HEK293 (cell line): ENCODE data around the gene MOGAT3.
A peak's percentile ranks its signal among the peaks of the same experiment; 100 is the strongest.

Source experiments
- BCL11B ChIP-seq: fragments of 450-650 bp; formaldehyde crosslinking; IDR thresholded peaks from 2 replicates; pipeline ENCODE4 v1.5.1; 2016; ENCODE audit warnings: low read depth, missing biosample characterization, missing genetic modification characterization
- GLIS1 ChIP-seq: fragments of 450-650 bp; formaldehyde crosslinking; IDR thresholded peaks from 2 replicates; pipeline ENCODE4 v1.5.1; 2016; ENCODE audit warnings: missing biosample characterization, missing genetic modification characterization
- IKZF3 ChIP-seq: fragments of 450-650 bp; IDR thresholded peaks from 2 replicates; pipeline ENCODE4 v1.5.0; 2018; ENCODE audit warnings: missing biosample characterization, mild to moderate bottlenecking, missing genetic modification characterization, moderate library complexity
- KLF1 ChIP-seq: fragments of 450-650 bp; formaldehyde crosslinking; IDR thresholded peaks from 2 replicates; pipeline ENCODE4 v1.5.1; 2016; ENCODE audit warnings: missing biosample characterization, missing genetic modification characterization
- KLF9 ChIP-seq: fragments of 450-650 bp; formaldehyde crosslinking; IDR thresholded peaks from 2 replicates; pipeline ENCODE4 v1.5.1; 2016; ENCODE audit warnings: missing biosample characterization, missing genetic modification characterization, low read depth
- PRDM1 ChIP-seq: fragments of 450-650 bp; formaldehyde crosslinking; IDR thresholded peaks from 2 replicates; pipeline ENCODE4; 2016; ENCODE audit warnings: missing biosample characterization, missing genetic modification characterization
- SCRT2 ChIP-seq: fragments of 450-650 bp; formaldehyde crosslinking; IDR thresholded peaks from 2 replicates; pipeline ENCODE4 v1.5.1; 2016; ENCODE audit warnings: missing biosample characterization, missing genetic modification characterization
- SP2 ChIP-seq: fragments of 450-650 bp; formaldehyde crosslinking; IDR thresholded peaks from 2 replicates; pipeline ENCODE4 v1.5.1; 2016; ENCODE audit warnings: missing biosample characterization, missing genetic modification characterization
- TRIM28 ChIP-seq: IDR thresholded peaks from 2 replicates; pipeline ENCODE4 v1.6.1; 2011; ENCODE audit warnings: low read length, control low read depth, borderline replicate concordance
- YY1 ChIP-seq: fragments of 450-650 bp; formaldehyde crosslinking; IDR thresholded peaks from 2 replicates; pipeline ENCODE4 v1.5.1; 2018; ENCODE audit warnings: missing biosample characterization, missing genetic modification characterization
- ZBTB20 ChIP-seq: fragments of 450-650 bp; formaldehyde crosslinking; IDR thresholded peaks from 2 replicates; pipeline ENCODE4 v1.5.1; 2016; ENCODE audit warnings: missing biosample characterization, missing genetic modification characterization
- ZFHX2 ChIP-seq: fragments of 450-650 bp; formaldehyde crosslinking; conservative IDR thresholded peaks from 2 replicates; pipeline ENCODE4 v1.5.1; 2016; ENCODE audit warnings: missing biosample characterization, missing genetic modification characterization
- ZNF132 ChIP-seq: fragments of 450-650 bp; formaldehyde crosslinking; IDR thresholded peaks from 2 replicates; pipeline ENCODE4 v1.5.1; 2017; ENCODE audit warnings: missing biosample characterization, missing genetic modification characterization, borderline replicate concordance
- ZNF16 ChIP-seq: fragments of 450-650 bp; formaldehyde crosslinking; IDR thresholded peaks from 2 replicates; pipeline ENCODE4 v1.5.1; 2016; ENCODE audit warnings: low read depth, missing biosample characterization, missing genetic modification characterization
- ZNF292 ChIP-seq: fragments of 450-650 bp; formaldehyde crosslinking; IDR thresholded peaks from 2 replicates; pipeline ENCODE4 v1.5.1; 2016; ENCODE audit warnings: low read depth, missing biosample characterization, missing genetic modification characterization, borderline replicate concordance
- ZNF510 ChIP-seq: fragments of 450-650 bp; formaldehyde crosslinking; IDR thresholded peaks from 2 replicates; pipeline ENCODE4 v1.5.1; 2018; ENCODE audit warnings: mild to moderate bottlenecking, missing genetic modification characterization, missing biosample characterization; ENCODE audit not compliant: insufficient replicate concordance
- ZNF626 ChIP-seq: fragments of 450-650 bp; sonication (Bioruptor Pico); formaldehyde crosslinking; IDR thresholded peaks from 2 replicates; pipeline ENCODE4 v1.5.1; 2018; ENCODE audit warnings: missing biosample characterization, missing genetic modification characterization, inconsistent platforms
- ZNF664 ChIP-seq: fragments of 450-650 bp; formaldehyde crosslinking; IDR thresholded peaks from 2 replicates; pipeline ENCODE4 v1.5.1; 2016; ENCODE audit warnings: missing biosample characterization, missing genetic modification characterization
- ZNF677 ChIP-seq: fragments of 450-650 bp; IDR thresholded peaks from 2 replicates; pipeline ENCODE4 v1.5.0; 2018; ENCODE audit warnings: missing biosample characterization, mild to moderate bottlenecking, missing genetic modification characterization, moderate library complexity
- ZNF792 ChIP-seq: fragments of 450-650 bp; formaldehyde crosslinking; IDR thresholded peaks from 2 replicates; pipeline ENCODE4 v1.5.1; 2016; ENCODE audit warnings: missing biosample characterization, missing genetic modification characterization
- ZNF830 ChIP-seq: fragments of 450-650 bp; IDR thresholded peaks from 2 replicates; pipeline ENCODE4 v1.5.0; 2018; ENCODE audit warnings: missing biosample characterization, missing genetic modification characterization, low read depth, mild to moderate bottlenecking, moderate library complexity
- TF ChIP-seq, protein P1 (sequence below): fragments of 450-650 bp; formaldehyde crosslinking; IDR thresholded peaks from 2 replicates; pipeline ENCODE4 v1.5.1; 2016; ENCODE audit warnings: missing biosample characterization, missing genetic modification characterization
- TF ChIP-seq, protein P2 (sequence below): fragments of 450-650 bp; formaldehyde crosslinking; IDR thresholded peaks from 2 replicates; pipeline ENCODE4 v1.5.1; 2016; ENCODE audit warnings: missing biosample characterization, missing genetic modification characterization
- TF ChIP-seq, protein P3 (sequence below): fragments of 450-650 bp; formaldehyde crosslinking; optimal IDR thresholded peaks from 2 replicates; pipeline ENCODE3; 2016; ENCODE audit warnings: missing biosample characterization, mild to moderate bottlenecking, missing genetic modification characterization
- TF ChIP-seq, protein P4 (sequence below): fragments of 450-650 bp; formaldehyde crosslinking; IDR thresholded peaks from 2 replicates; pipeline ENCODE4 v1.5.1; 2016; ENCODE audit warnings: missing biosample characterization, missing genetic modification characterization
- TF ChIP-seq, protein P5 (sequence below): fragments of 450-650 bp; formaldehyde crosslinking; IDR thresholded peaks from 2 replicates; pipeline ENCODE4 v1.5.1; 2017; ENCODE audit warnings: missing biosample characterization, missing genetic modification characterization
- TF ChIP-seq, protein P6 (sequence below): fragments of 450-650 bp; IDR thresholded peaks from 2 replicates; pipeline ENCODE4 v1.5.1; 2018; ENCODE audit warnings: missing biosample characterization, missing genetic modification characterization
- TF ChIP-seq, protein P7 (sequence below): fragments of 450-650 bp; formaldehyde crosslinking; IDR thresholded peaks from 2 replicates; pipeline ENCODE4 v1.5.1; 2016; ENCODE audit warnings: missing biosample characterization, missing genetic modification characterization

The MOGAT3 gene

DNA sequence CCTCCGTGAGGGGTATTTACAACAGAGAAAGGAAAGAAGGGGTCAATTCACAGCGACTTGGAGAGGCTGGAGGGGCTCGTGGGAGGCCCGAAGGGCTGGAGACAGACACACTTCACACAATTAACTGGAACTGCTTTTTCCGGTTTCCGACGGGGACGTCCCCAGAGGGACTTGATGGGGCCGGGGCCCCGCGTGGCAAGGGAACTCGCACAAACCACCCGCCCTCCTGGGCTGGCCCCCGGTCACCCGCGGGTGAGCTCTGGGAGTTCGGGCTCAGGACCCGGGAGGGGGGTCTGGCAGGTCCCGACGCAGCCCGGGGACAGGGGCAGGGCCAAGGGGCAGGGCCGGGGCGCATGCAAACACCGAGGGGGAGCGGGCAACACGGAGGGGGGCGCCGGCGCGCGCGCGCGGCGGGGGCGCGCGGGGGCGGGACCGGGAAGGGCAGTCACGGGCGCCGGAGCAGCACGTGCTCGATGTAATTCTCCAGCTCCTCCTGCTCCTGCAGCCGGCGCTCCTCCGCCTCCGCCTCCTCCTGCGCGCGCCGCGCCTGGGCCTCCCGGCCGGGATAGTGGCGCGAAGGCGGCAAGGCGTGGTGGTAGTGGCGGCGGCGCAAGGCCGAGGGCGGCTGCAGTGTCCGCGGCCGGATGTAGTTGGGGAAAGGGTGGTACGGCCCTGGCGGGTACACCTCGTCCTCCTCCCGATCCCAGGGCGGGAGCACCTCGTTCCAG is 38.1 kb downstream of the MOGAT3 start (continued):
- TF ChIP-seq, protein P1, sequence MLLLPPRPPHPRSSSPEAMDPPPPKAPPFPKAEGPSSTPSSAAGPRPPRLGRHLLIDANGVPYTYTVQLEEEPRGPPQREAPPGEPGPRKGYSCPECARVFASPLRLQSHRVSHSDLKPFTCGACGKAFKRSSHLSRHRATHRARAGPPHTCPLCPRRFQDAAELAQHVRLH: no peak
- no peak for TF ChIP-seq YY1 (tag by site-specific recombination)
- TF ChIP-seq ZNF292: no peak
- TF ChIP-seq, protein P2, sequence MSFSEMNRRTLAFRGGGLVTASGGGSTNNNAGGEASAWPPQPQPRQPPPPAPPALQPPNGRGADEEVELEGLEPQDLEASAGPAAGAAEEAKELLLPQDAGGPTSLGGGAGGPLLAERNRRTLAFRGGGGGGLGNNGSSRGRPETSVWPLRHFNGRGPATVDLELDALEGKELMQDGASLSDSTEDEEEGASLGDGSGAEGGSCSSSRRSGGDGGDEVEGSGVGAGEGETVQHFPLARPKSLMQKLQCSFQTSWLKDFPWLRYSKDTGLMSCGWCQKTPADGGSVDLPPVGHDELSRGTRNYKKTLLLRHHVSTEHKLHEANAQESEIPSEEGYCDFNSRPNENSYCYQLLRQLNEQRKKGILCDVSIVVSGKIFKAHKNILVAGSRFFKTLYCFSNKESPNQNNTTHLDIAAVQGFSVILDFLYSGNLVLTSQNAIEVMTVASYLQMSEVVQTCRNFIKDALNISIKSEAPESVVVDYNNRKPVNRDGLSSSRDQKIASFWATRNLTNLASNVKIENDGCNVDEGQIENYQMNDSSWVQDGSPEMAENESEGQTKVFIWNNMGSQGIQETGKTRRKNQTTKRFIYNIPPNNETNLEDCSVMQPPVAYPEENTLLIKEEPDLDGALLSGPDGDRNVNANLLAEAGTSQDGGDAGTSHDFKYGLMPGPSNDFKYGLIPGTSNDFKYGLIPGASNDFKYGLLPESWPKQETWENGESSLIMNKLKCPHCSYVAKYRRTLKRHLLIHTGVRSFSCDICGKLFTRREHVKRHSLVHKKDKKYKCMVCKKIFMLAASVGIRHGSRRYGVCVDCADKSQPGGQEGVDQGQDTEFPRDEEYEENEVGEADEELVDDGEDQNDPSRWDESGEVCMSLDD (tag by site-specific recombination): no peak
- TF ChIP-seq ZNF16 (tag by site-specific recombination): no peak
- no peak for TF ChIP-seq SCRT2
- TF ChIP-seq, protein P3, sequence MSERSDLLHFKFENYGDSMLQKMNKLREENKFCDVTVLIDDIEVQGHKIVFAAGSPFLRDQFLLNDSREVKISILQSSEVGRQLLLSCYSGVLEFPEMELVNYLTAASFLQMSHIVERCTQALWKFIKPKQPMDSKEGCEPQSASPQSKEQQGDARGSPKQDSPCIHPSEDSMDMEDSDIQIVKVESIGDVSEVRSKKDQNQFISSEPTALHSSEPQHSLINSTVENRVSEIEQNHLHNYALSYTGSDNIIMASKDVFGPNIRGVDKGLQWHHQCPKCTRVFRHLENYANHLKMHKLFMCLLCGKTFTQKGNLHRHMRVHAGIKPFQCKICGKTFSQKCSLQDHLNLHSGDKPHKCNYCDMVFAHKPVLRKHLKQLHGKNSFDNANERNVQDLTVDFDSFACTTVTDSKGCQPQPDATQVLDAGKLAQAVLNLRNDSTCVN: peak; percentile 86
- TF ChIP-seq ZBTB20 (tag by site-specific recombination): peak; percentile 47; the same call in 1 of the 2 replicates
- TF ChIP-seq PRDM1: no peak
- TF ChIP-seq SP2: no peak; the same call in 1 of the 2 replicates
- no peak for TF ChIP-seq BCL11B (tag by site-specific recombination)
- TF ChIP-seq ZNF510 (tag by site-specific recombination): no peak
- peak; percentile 25; the same call in 1 of the 2 replicates for TF ChIP-seq KLF9 (tag by site-specific recombination)
- TF ChIP-seq, protein P4, sequence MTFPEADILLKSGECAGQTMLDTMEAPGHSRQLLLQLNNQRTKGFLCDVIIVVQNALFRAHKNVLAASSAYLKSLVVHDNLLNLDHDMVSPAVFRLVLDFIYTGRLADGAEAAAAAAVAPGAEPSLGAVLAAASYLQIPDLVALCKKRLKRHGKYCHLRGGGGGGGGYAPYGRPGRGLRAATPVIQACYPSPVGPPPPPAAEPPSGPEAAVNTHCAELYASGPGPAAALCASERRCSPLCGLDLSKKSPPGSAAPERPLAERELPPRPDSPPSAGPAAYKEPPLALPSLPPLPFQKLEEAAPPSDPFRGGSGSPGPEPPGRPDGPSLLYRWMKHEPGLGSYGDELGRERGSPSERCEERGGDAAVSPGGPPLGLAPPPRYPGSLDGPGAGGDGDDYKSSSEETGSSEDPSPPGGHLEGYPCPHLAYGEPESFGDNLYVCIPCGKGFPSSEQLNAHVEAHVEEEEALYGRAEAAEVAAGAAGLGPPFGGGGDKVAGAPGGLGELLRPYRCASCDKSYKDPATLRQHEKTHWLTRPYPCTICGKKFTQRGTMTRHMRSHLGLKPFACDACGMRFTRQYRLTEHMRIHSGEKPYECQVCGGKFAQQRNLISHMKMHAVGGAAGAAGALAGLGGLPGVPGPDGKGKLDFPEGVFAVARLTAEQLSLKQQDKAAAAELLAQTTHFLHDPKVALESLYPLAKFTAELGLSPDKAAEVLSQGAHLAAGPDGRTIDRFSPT (tag by site-specific recombination): 0 out of 2 replicates have a peak, but pooled peaks have one; percentile 50
- TF ChIP-seq, protein P5, sequence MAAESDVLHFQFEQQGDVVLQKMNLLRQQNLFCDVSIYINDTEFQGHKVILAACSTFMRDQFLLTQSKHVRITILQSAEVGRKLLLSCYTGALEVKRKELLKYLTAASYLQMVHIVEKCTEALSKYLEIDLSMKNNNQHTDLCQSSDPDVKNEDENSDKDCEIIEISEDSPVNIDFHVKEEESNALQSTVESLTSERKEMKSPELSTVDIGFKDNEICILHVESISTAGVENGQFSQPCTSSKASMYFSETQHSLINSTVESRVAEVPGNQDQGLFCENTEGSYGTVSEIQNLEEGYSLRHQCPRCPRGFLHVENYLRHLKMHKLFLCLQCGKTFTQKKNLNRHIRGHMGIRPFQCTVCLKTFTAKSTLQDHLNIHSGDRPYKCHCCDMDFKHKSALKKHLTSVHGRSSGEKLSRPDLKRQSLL (tag by site-specific recombination): peak; percentile 87
- TF ChIP-seq GLIS1 (tag by site-specific recombination): peak; percentile 55
- TF ChIP-seq KLF1: peak; percentile 11; the same call in 1 of the 2 replicates
- TF ChIP-seq ZNF792 (tag by site-specific recombination): no peak
- TF ChIP-seq, protein P6, sequence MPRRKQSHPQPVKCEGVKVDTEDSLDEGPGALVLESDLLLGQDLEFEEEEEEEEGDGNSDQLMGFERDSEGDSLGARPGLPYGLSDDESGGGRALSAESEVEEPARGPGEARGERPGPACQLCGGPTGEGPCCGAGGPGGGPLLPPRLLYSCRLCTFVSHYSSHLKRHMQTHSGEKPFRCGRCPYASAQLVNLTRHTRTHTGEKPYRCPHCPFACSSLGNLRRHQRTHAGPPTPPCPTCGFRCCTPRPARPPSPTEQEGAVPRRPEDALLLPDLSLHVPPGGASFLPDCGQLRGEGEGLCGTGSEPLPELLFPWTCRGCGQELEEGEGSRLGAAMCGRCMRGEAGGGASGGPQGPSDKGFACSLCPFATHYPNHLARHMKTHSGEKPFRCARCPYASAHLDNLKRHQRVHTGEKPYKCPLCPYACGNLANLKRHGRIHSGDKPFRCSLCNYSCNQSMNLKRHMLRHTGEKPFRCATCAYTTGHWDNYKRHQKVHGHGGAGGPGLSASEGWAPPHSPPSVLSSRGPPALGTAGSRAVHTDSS (tag by site-specific recombination): no peak
- TF ChIP-seq ZNF626: no peak
- no peak for TF ChIP-seq ZNF830
- no peak for TF ChIP-seq ZNF664
- TF ChIP-seq ZNF132: no peak
- TF ChIP-seq, protein P7, sequence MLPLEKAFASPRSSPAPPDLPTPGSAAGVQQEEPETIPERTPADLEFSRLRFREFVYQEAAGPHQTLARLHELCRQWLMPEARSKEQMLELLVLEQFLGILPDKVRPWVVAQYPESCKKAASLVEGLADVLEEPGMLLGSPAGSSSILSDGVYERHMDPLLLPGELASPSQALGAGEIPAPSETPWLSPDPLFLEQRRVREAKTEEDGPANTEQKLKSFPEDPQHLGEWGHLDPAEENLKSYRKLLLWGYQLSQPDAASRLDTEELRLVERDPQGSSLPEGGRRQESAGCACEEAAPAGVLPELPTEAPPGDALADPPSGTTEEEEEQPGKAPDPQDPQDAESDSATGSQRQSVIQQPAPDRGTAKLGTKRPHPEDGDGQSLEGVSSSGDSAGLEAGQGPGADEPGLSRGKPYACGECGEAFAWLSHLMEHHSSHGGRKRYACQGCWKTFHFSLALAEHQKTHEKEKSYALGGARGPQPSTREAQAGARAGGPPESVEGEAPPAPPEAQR: no peak
- no peak for TF ChIP-seq TRIM28
- TF ChIP-seq ZFHX2 (tag by site-specific recombination): peak; percentile 81
- no peak for TF ChIP-seq ZNF677 (tag by site-specific recombination)
- peak; percentile 86 for TF ChIP-seq IKZF3 (tag by site-specific recombination)
